OCI-LY3 (cell line): Measurements from ENCODE around the gene PPP1R17.

ENCODE experiments used
- CTCF ChIP-seq: fragments of 200-600, 300-600 bp; sonication (generic); IDR thresholded peaks from 2 replicates; pipeline ENCODE4 v1.5.1; 2014; ENCODE audit warnings: antibody characterized with exemption, low read length, low read depth
- EZH2phosphoT487 ChIP-seq: fragments of 200-600 bp; shearing (Covaris generic); IDR thresholded peaks from 2 replicates; pipeline ENCODE4 v1.6.1; 2018; ENCODE audit warnings: antibody characterized with exemption, mixed run types, low read depth

GRCh38 chr7:31710171-31710570 lies 23.2 kb downstream of the PPP1R17 start:
- no peak for TF ChIP-seq CTCF
- no peak for TF ChIP-seq EZH2phosphoT487
